CD4-positive, alpha-beta T cell (primary cell): ENCODE data around the gene FAP. TPM values are rescaled to one million over a fixed set of nuclear protein-coding genes. Genes with fewer than 3 reads are reported as not detected.

ENCODE experiments used
- ATAC-seq: fragments of 200-7000 bp; cut with Tn5 transposase; one replicate; pipeline ENCODE4 v1.10.0; 2022; ENCODE audit warnings: mild to moderate bottlenecking; ENCODE audit not compliant: poor library complexity
- CTCF ChIA-PET: fragments of 350-600 bp; sonication (Branson Sonifier 250); formaldehyde crosslinking; loops from one replicate; lab custom pipeline; 2021; ENCODE audit warnings: antibody characterized with exemption, inconsistent platforms; lab: Charles Lee
- POLR2A ChIA-PET: fragments of 350-600 bp; sonication (Branson Sonifier 250); formaldehyde crosslinking; loops from one replicate; lab custom pipeline; 2021; ENCODE audit warnings: antibody characterized with exemption, inconsistent platforms; lab: Charles Lee
- DNase-seq, 14 experiments: peaks; one replicate each; pipeline ENCODE4 v3.0.0-alpha.2; 2013 to 2020; ENCODE audit warnings: mixed read lengths in 2 of 14
- H3K27ac ChIP-seq, 2 donors: one replicate each; pipeline versions ENCODE4 v1.5.1 to v1.7.0; 2013; ENCODE audit warnings: low read length in 2 of 2, low read depth in 1 of 2, mild to moderate bottlenecking in 1 of 2
- H3K27me3 ChIP-seq, 2 experiments: 1 replicate in 1 of 2; 2 replicates in 1 of 2; pipeline versions ENCODE4 v1.6.1 to v1.7.0; 2013; ENCODE audit warnings: low read length in 2 of 2, control low read depth in 1 of 2, mild to moderate bottlenecking in 1 of 2, moderate library complexity in 1 of 2; ENCODE audit not compliant: insufficient read depth in 2 of 2, control insufficient read depth in 1 of 2
- H3K36me3 ChIP-seq: one replicate; pipeline ENCODE4 v1.6.1; 2013; ENCODE audit warnings: low read length, control low read depth; ENCODE audit not compliant: insufficient read depth
- H3K4me1 ChIP-seq: one replicate; pipeline ENCODE4 v1.6.1; 2013; ENCODE audit warnings: low read length, control low read depth; ENCODE audit not compliant: insufficient read depth
- H3K4me3 ChIP-seq: one replicate; pipeline ENCODE4 v1.5.1; 2013; ENCODE audit warnings: mild to moderate bottlenecking, low read length, moderate library complexity
- H3K9me3 ChIP-seq, 2 experiments: 1 replicate in 1 of 2; 2 replicates in 1 of 2; pipeline versions ENCODE4 v1.6.1 to v1.7.0; 2013; ENCODE audit warnings: low read length in 2 of 2, mild to moderate bottlenecking in 2 of 2, control low read depth in 1 of 2, moderate library complexity in 1 of 2; ENCODE audit not compliant: control insufficient read depth in 1 of 2, insufficient read depth in 1 of 2
- H3K27ac Mint-ChIP-seq: one replicate; pipeline ENCODE4 v1.8.0; 2020; ENCODE audit warnings: mixed read lengths
- H3K27me3 Mint-ChIP-seq: one replicate; pipeline ENCODE4 v1.8.0; 2021; ENCODE audit warnings: mixed read lengths
- H3K36me3 Mint-ChIP-seq: one replicate; pipeline ENCODE4 v1.8.0; 2021; ENCODE audit warnings: low read depth, mixed read lengths
- H3K4me1 Mint-ChIP-seq: one replicate; pipeline ENCODE4 v1.8.0; 2021; ENCODE audit warnings: low read depth, mixed read lengths
- H3K4me3 Mint-ChIP-seq: one replicate; pipeline ENCODE4 v1.8.0; 2020; ENCODE audit warnings: mild to moderate bottlenecking, mixed read lengths
- H3K9me3 Mint-ChIP-seq: one replicate; pipeline ENCODE4 v1.8.0; 2020; ENCODE audit warnings: mixed read lengths
- CTCF ChIP-seq: fragments of 200-600 bp; IDR thresholded peaks from one replicate; pipeline ENCODE4 v1.8.0; 2022; ENCODE audit warnings: antibody characterized with exemption, mild to moderate bottlenecking
- intact Hi-C, 2 experiments: fragments of 100-400 bp; cut with DNase I in 1 of 2; cut with micrococcal nuclease in 1 of 2; formaldehyde crosslinking; loops; one replicate each; pipeline versions ENCODE4 v1.15.1 to v1.9.0; 2023 to 2025; cut with DNase I, micrococcal nuclease
- total RNA-seq, 174 experiments: library from RNA in 2 of 174; stranded (reverse) in 2 of 174; gene quantifications; one replicate each; pipeline ENCODE4 v1.2.3 and lab custom pipeline; 2021 to 2026

The FAP gene
- total RNA-seq, 2 experiments from 2014 or later, result not detected

- H3K27ac ChIP-seq, result no peak overlapping the region
- no peak overlapping the region for H3K4me3 ChIP-seq
- no peak for DNase-seq
- ChIA-PET POLR2A (no interaction called here), CTCF (no interaction called here)
- peaks cover 46% of the 10 kb centered on the region for H3K27me3 Mint-ChIP-seq
- no peaks in the 10 kb centered on the region for H3K36me3 Mint-ChIP-seq
- H3K27ac Mint-ChIP-seq, result no peak overlapping the region
- H3K9me3 Mint-ChIP-seq, result no peaks in the 10 kb centered on the region
- no peak overlapping the region for H3K4me3 Mint-ChIP-seq
- H3K4me1 ChIP-seq, result no peaks in the 10 kb centered on the region
- H3K4me1 Mint-ChIP-seq, result no peaks in the 10 kb centered on the region
- no peak for ATAC-seq
- H3K36me3 ChIP-seq, result no peaks in the 10 kb centered on the region
- H3K9me3 ChIP-seq, result no peaks in the 10 kb centered on the region
- H3K27me3 ChIP-seq, result peaks cover 7 to 8% of the 10 kb centered on the region in 2 experiments
- TF ChIP-seq CTCF, result no peak
- intact Hi-C loops, result no loop called here
These were observed 512 bp downstream of the FAP start for GRCh38 chr2:162242586-162243280.

- CTCF ChIA-PET, result no interaction called here
- no peak for DNase-seq
- Mint-ChIP-seq H3K27ac (no peak overlapping the region), H3K4me3 (no peak overlapping the region), H3K36me3 (no peaks in the 10 kb centered on the region), H3K9me3 (no peaks in the 10 kb centered on the region), H3K27me3 (peaks cover 50% of the 10 kb centered on the region), H3K4me1 (no peaks in the 10 kb centered on the region)
- no peaks in the 10 kb centered on the region for H3K9me3 ChIP-seq
- intact Hi-C loops, result no loop called here
- no peak for TF ChIP-seq CTCF
- H3K4me1 ChIP-seq, result no peaks in the 10 kb centered on the region
- H3K27ac ChIP-seq, result no peak overlapping the region
- H3K36me3 ChIP-seq, result no peaks in the 10 kb centered on the region
- POLR2A ChIA-PET, result no interaction called here
- no peak overlapping the region for H3K4me3 ChIP-seq
- no peak for ATAC-seq
- peaks cover 8% of the 10 kb centered on the region in 2 experiments for H3K27me3 ChIP-seq
These were observed 1.7 kb downstream of the FAP start for GRCh38 chr2:162241571-162241970.

- no peaks in the 10 kb centered on the region for H3K4me1 ChIP-seq
- intact Hi-C loops, result no loop called here
These were observed 8.4 kb downstream of the FAP start for GRCh38 chr2:162234620-162235462.

More at GRCh38 chr2:162234620-162235462, 8.4 kb downstream of the FAP start:
- peaks cover 0 to 10% of the 10 kb centered on the region in 2 experiments for H3K9me3 ChIP-seq
- CTCF ChIA-PET, result no interaction called here
- H3K4me1 Mint-ChIP-seq, result no peaks in the 10 kb centered on the region
- H3K36me3 ChIP-seq, result no peaks in the 10 kb centered on the region
- no peak overlapping the region for H3K27ac Mint-ChIP-seq
- H3K27me3 ChIP-seq, result peaks cover 4 to 5% of the 10 kb centered on the region in 2 experiments
- no peaks in the 10 kb centered on the region for H3K36me3 Mint-ChIP-seq
- H3K27me3 Mint-ChIP-seq, result peaks cover 34% of the 10 kb centered on the region
- H3K27ac ChIP-seq, result no peak overlapping the region
- H3K9me3 Mint-ChIP-seq, result no peaks in the 10 kb centered on the region
- POLR2A ChIA-PET, result no interaction called here
- DNase-seq (no peak), ATAC-seq (no peak)
- H3K4me3 Mint-ChIP-seq, result no peak overlapping the region
- H3K4me3 ChIP-seq, result no peak overlapping the region
- no peak for TF ChIP-seq CTCF
